GM08714 (cell line): Measurements from ENCODE around the gene LMO7.

Source experiments
- H3K4me3 ChIP-seq: fragments of 200-500 bp; sonication (Bioruptor generic); 2 replicates; pipeline ENCODE4 v1.5.1; 2014; ENCODE audit warnings: mild to moderate bottlenecking, low read length, inconsistent platforms
- ZNF274 ChIP-seq: IDR thresholded peaks from 2 replicates; pipeline ENCODE4 v1.6.1; 2012; ENCODE audit warnings: mild to moderate bottlenecking, low read depth, low read length

The LMO7 gene

GRCh38 chr13:75760131-75761021 lies 124.2 kb downstream of the LMO7 start:
- peak overlapping the region; percentile 33; the same call in 1 of the 2 replicates for H3K4me3 ChIP-seq
- TF ChIP-seq ZNF274 = no peak

DNA sequence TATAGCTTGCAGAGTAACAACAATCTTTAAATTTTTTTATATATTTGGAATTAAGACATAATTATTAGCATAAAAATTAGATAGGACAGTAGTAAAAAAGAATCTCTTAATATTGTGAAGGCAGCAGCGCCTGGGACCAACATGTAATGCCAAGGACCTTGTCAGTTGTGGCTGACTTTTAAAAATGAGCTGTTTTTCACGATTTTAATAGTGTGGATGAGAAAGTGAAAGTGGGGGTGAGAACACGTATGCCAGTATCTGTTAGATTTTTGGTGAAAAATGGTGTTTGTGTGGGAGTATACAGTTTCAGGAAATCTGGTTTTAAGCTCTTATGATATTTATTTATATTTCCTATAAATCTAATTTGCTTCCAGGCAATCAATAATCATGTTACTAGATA lies 125.2 kb downstream of the LMO7 start:
- TF ChIP-seq ZNF274 = no peak
- H3K4me3 ChIP-seq = no peak overlapping the region

DNA sequence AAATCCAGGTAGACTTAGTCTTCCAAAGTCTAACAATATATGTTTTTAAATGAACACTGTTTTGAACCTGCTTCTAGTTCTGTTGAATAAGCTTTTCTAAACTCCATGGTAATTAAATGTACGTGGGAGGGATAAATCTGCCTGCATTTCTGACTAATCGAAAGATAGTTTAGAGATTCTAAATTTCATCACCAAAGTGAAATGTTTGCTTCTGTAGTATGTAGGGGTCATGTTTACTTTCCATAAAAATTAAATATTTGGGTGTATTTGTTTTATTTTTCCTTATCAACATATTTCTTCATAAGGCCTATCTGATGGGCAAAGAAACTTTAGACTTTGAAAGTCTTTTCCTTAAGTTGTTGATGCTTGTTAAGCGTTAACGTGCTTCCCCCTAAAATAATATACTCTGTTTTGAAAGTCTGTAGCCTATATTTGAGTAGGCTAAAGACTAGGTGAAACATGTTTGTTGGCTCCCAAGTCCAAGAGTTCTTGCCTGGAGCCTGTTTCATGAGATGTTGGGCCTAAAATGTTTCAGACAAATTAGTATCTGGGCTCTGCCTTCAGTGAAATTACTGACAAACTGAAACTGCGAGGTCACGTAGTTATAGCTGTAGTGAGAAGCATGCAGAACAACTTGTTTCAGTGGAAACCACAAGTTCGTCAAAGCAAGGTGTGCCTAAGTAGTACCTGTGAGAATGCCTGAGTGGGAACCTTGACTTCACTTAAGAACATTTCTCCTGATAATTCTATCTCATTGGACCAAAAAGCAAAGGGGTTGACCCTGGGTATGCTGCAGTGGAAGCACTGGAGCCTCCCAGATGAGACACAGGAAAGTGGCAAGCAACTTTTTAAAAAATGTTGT lies 126.2 kb downstream of the LMO7 start:
- peak overlapping the region; percentile 43 for H3K4me3 ChIP-seq
- TF ChIP-seq ZNF274 = no peak

- no peak for TF ChIP-seq ZNF274
- H3K4me3 ChIP-seq = peak overlapping the region; percentile 31; the same call in 1 of the 2 replicates
Observed at GRCh38 chr13:75762955-75763354, 126.8 kb downstream of the LMO7 start.

GRCh38 chr13:75763512-75763911 lies 127.4 kb downstream of the LMO7 start:
- no peak for TF ChIP-seq ZNF274
- no peak overlapping the region for H3K4me3 ChIP-seq

DNA sequence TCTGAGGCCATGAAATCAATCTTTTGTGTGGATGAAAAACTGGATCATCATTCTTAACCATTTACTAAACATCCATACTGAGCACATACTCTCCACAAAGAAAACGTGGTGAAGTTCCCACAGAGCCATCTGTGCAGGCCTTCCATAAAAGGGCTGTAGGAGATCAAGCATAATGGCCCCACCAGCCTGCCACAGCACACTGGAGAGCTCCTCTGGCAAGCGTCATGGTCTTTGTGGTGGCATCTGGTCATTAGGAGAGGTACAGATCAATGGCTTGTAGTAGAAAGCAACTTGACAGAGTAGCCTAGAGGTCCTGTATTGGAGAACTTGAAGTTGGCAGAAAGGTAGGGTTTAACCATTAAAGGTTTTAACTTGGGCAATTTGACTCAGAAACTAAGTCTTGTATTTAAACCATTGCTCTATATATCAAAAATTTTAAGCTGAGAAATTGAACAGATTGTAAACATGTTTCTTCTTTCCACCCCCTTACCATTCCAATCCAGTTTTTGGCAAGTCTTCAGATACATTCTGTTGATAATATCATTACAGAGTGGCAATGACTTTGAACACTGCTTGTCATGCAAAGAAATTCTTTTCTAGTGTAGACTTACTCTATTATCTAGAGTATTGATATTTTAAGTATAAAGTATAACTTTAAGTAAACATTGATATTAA lies 128.3 kb downstream of the LMO7 start:
- no peak for TF ChIP-seq ZNF274
- H3K4me3 ChIP-seq = no peak overlapping the region

DNA sequence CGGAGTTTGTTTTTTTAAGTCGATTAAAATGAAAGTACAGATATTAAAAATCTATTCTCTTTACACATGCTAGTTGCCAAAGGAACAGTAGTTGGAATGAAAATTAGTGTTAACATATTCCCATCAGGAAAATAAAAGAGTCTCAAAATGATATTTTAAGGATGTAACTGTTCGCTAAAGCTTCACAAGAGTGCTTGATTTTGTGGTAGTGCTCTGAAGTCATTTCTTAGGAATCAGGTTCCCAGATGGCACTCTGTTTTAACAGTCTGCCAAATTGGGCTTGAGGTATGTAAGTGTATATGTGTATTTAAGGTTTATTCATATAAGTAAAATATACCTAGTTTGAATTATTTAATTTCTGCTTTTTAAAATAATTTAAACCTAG lies 128.8 kb downstream of the LMO7 start:
- no peak overlapping the region for H3K4me3 ChIP-seq
- TF ChIP-seq ZNF274 = no peak

DNA sequence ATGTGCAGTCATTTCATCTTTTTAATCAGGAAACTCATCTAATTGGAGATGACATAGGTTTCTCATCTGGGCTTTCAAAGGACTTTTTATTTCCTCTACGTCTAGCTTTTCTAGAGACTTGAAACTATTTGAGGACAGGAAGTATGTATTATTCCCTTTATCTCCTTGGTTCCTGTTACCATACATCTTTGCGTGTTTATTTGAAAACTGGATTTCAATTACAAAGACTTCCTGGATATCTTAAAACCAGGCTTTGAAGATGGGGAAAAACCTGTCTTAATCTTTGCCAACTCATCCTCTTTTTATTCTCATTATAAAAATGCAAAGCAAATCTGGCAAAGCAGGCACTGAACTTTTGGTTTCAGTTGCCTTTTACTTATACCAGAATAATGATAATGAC lies 130.5 kb downstream of the LMO7 start:
- no peak for TF ChIP-seq ZNF274
- H3K4me3 ChIP-seq = no peak overlapping the region

DNA sequence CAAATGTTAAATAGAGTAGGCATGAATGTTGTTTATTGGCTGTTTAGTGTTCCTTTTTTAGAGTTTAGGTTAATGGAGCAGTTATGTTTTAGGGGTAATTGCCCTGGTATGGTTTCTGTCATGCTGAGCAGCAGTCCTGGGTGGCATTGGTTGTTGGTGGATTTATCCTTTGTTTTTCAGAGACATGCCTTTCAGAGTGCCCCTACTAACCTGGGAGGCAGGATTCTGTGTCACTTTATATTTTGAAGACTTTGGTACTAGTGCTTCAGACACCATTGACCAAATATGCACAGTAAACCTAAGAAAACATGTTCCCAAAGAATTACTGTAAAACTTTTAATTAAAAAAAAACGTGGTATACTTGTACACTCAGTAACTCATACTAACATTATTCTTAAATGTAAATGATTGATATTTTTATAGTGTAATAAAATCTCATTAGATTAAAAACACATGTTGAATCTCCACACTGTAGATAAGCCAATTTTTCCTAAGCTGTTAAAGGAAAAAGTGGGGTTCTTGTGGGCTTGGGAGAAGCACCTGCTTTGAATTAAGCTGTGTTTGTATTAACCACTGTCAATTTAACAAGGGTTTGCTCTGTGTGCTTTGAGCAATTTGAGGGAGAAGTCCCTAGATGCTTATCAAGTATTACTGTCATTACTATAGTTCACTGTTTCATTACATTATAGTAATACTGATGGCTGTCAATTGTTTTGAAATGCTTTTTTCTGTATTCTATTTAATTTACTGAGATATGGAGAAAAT lies 133.2 kb downstream of the LMO7 start:
- H3K4me3 ChIP-seq = no peak overlapping the region

DNA sequence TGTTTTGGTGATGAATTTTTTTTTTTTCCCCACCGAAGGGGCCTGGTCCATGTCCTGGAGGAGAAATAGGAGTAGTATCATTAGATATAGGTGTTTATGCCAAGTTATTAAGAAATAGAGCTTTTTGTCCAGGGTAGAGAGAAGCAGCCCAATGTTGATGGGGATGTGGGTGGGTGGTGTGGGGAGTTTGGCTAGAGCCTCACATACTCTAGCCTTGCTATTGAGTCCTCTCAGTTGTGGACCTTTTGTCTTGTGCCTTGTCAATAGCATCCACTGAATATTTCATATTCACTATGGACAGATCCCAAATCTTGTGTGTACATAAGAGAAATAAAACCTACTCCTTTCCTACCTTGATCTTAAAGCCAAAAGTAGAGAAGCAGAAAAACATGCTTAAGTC lies 134.0 kb downstream of the LMO7 start:
- TF ChIP-seq ZNF274 = no peak
- H3K4me3 ChIP-seq = no peak overlapping the region

More for the DNA sequence above, 133.2 kb downstream of the LMO7 start:
- no peak for TF ChIP-seq ZNF274

- no peak for TF ChIP-seq ZNF274
- no peak overlapping the region for H3K4me3 ChIP-seq
Observed at GRCh38 chr13:75770592-75771011, 134.5 kb downstream of the LMO7 start.

GRCh38 chr13:75771226-75771625 lies 135.1 kb downstream of the LMO7 start:
- TF ChIP-seq ZNF274 = no peak
- H3K4me3 ChIP-seq = no peak overlapping the region

DNA sequence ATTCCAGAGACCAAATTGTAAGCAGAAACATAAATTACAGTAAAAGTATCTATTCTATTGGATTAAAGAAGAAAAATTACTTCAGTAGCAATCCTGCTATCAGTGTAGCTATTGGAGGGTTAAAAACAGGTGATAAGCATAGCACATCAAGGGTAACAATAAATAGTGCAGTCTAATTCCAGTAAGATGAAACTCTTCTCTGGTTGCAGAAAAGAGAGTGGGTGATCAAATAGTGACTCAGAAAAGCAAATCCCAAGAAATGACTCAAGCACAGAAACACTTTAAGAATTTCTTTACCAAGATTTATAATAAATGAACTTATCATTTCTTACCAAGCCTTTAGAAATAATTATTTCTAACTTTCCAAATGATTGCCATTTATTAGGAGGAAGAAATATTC lies 135.7 kb downstream of the LMO7 start:
- no peak overlapping the region for H3K4me3 ChIP-seq

More for the DNA sequence above, 135.7 kb downstream of the LMO7 start:
- TF ChIP-seq ZNF274 = no peak
